Ureter (tissue), 1 donor: Measurements from ENCODE around the gene ASB11. TPM values are rescaled to one million over a fixed set of nuclear protein-coding genes. Genes with fewer than 3 reads are reported as not detected.
"Not testable (repeated sequence)": the region's sequence is repeated elsewhere in the genome, so short reads cannot be mapped to it uniquely, and the experiment has no call there.

Experiments
- DNase-seq: peaks from one replicate; pipeline ENCODE4 v3.0.0-alpha.2; 2020; ENCODE audit warnings: low spot score
- total RNA-seq: library from RNA; stranded (reverse); gene quantifications from one replicate; pipeline ENCODE4 v1.2.4, GENCODE V29; 2023
- donor health status: DM: yes; HTN: yes; CAD: no.

Gene ASB11
- total RNA-seq, 1 donor from 2014 or later = not detected

DNA sequence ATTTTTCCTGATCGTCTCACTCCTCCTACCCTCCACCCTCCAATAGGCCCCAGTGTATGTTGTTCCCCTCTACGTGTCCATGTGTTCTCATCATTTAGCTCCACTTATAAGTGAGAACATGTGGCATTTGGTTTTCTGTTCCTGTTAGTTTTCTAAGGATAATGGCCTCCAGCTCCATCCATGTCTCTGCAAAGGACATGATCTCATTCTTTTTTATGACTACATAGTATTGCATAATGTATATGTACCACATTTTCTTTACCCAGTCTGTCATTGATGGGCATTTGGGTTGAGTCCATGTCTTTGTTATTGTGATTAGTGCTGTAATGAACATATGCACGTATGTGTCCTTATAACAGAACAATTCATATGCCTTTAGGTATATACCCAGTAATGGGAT, 9.5 kb downstream of the ASB11 start:
- not testable (repeated sequence) for DNase-seq

DNA sequence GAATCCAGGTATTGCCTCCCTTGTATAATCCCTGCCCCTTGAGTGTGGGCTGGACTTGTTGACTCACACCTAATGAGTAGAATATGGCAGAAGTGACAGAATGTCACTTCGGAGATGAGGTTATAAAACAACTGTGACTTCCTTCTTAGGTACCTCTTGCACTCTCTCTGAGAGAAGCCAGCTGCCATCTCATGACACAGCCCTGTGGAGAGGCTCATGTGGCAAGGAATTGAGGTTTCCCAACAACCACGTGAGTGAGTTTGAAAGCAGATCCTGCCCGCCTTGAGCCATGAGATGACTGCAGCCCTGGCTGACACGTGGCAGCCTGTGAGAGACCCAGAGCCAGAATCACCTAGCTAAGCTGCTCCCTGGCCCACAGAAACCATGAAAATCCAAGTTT, 13.5 kb downstream of the ASB11 start:
- peak; percentile 46 for DNase-seq

DNA sequence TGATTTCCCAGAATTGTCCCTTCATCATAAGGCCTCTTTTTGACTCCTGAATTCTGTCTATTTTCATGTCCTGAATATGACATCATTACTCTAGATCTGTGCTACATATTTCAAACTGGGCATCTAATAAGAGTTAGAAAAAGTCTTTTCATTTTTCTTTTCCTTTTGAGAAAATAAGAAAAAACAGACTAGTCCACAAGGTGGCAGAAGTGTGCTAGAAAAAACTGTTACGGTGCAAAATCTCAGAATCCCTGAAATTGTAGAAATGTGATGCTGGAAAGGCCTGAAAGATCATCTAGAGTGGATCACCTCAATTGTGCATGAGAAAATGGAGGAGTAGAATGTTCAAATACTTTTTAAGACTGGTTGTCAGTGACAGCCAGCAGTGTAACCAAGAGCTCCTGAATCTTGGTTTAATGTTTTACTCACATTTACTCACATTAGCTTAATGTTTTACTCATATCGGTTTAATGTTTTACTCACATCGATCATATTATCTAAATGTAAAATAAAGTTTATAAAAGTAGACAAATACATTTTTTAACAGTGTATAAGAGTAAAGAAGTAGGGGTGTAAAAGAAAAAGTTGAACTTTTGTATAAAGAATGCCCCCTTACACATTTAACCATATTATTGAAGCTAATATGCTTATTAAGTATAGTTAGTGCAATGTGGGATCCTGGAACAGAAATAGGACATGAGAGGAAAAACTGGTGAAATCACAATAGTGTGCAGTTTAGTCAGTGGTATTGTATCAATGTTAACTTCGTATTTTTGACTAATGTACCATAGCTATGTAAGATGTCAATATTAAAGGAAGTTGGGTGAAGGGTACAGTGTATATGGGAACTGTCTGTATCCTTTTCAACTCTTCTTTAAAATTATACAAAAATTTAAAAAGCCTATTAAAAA, 15.2 kb downstream of the ASB11 start:
- DNase-seq = no peak

- DNase-seq = no peak
Measured at GRCh38 chrX:15298780-15299179, 16.7 kb downstream of the ASB11 start.

- no peak for DNase-seq
Measured at GRCh38 chrX:15298201-15298600, 17.2 kb downstream of the ASB11 start.

DNA sequence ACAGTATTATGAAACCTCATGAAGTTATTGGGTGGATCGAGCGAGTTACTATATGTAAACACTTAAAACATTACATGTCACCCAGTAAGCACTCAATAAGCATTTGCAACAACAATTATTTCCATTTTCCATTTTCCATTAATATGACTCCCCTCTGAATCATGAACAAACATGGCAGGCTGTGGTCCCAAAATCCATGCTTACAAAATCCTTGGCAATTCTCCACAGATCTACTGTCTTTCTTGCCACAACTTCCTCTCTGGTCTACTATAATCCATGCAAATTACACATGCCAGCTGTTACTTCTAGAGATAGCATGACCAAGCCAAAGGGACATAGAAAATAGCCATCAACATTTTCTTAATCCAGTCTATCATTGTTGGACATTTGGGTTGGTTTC, 22.0 kb downstream of the ASB11 start:
- no peak for DNase-seq

DNA sequence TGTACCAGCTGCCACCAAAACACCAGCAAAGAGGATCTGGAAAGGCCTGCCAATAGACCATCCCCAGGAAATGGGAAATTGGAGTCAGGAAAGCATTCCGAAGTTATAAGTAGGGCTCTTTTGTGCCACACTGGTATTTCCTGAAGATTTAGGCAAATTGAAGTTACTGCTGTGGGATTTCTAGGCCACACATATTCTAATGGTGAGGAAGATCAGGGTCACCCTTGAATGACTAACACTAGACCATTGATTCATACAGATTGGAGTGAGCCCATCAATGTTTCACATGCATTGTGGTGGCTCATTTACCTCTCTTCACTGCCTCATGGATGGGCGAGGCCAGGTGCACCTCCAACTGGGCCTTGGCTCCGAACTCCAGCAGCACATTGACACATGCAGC, 22.6 kb downstream of the ASB11 start:
- DNase-seq = no peak

GRCh38 chrX:15277604-15278003, 37.8 kb downstream of the ASB11 start:
- no peak for DNase-seq

DNA sequence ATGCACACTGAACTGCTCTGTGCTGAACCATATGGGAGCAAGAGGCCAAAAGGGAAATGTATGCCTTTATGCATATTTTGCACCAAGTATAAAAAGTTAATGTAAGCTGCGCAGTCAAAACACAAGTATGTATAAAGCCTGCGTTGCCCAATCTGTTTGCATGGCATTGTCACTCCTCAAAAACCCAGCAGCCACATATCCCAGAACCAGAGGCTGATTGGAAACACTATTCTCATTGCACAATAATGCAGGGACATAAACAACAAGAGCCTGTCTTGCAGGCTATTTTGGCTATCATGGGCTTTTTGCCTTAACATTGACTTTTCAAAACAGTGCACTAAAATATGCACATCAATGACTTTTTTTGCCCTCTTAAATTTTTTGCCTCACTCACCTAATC, 40.5 kb downstream of the ASB11 start:
- no peak for DNase-seq

DNA sequence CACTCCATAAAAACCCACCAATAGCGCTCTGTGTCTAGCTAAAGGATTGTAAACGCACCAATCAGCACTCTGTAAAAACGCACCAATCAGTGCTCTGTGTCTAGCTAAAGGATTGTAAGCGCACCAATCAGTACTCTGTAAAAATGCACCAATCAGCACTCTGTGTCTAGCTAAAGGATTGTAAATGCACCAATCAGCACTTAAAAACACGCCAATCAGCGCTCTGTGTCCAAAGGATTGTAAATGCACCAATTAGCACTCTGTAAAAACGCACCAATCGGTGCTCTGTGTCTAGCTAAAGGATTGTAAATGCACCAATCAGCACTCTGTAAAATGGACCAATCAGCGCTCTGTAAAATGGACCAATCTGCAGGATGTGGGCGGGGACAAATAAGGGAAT, 42.2 kb downstream of the ASB11 start:
- DNase-seq = not testable (repeated sequence)

GRCh38 chrX:15271757-15272156, 43.7 kb downstream of the ASB11 start:
- no peak for DNase-seq

DNA sequence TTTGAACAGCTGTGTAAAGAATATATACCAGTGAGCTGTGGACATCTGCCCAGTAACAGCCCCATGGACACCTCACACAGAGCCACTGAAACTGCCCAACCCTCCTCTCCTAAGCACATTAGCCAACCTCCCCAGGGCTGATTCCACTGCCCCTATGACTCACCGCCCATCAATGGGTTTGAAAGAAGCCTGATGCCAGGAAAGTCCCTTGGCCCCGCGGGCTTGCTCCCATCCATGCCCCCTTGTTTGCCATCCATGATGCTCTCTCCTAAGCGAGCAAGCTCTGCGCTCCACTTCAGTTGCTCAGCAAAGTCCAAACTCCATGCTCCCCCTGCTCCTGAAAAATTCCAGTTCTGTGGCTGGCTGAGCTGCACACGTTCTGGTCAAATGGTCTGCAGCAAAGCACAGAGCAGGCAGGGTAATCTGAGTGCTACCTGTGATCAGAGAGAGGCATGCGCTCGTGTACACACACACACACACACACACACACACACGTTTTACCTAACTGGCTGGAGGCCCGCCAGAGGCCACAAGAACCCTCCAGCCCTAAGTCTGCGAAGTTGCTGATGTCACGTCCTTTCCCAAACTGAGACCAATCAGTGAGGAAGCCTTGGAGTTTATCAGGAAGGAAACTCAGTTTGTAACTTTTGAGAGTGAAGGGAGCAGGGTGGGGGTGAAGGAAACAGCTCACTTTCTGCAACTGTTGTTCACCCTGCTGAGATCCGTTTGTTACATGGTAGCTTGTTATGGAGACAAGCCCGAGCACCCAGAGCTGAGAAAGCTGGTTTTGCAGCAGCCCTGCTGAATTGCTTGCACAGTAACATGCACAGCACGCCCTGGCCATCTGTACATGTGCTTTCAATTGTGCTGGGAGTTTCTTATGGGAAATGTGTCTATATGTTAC, 45.6 kb downstream of the ASB11 start, which contains the start of gene ASB9:
ASB9 (minus strand) TSS at position 466 of the 904 bp plus-strand sequence; CDS start at position 257, 209 bp downstream.
- DNase-seq = peak; percentile 45

- no peak for DNase-seq
Measured at GRCh38 chrX:15269120-15269519, 46.3 kb downstream of the ASB11 start.

DNA sequence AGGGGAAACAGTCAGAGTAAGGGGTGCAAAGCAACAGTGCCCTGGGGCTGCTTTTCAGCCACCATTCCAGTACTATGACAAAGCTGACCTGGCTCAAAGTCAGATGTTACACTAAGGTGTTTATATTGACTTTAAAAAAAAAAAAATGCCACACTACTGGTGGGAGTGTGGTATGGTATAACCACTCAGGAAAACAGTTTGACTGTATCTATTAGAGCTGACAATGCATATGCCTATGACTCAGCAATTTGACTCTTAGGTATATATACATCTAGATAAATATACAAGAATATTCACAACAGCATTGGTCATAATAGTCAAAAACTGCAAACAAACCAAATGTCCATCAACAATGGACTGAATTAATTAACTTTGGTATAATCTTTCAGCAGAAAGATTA, 60.6 kb downstream of the ASB11 start:
- DNase-seq = no peak

GRCh38 chrX:15245896-15246295, 69.5 kb downstream of the ASB11 start:
- DNase-seq = no peak

DNA sequence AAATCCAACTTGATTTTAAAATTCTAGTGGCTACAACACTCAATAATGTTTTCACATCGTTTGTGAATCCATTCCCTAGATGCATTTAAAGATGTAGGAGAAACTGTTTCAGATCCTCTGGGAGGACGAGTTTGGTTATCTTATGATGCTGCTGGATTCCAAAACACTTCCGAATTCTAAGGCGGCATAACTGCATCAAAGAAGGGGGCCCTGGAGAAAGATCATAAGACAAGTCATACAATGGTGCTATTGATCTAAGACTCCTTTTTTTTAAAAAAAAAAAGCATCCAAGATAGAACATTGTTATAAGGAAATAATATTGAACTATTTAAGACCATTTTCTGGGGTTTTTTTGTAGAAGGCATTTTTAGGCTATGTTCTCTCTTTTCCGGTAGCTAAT, 71.0 kb downstream of the ASB11 start:
- DNase-seq = no peak

- DNase-seq = no peak
Measured at GRCh38 chrX:15242899-15243555, 72.4 kb downstream of the ASB11 start.

DNA sequence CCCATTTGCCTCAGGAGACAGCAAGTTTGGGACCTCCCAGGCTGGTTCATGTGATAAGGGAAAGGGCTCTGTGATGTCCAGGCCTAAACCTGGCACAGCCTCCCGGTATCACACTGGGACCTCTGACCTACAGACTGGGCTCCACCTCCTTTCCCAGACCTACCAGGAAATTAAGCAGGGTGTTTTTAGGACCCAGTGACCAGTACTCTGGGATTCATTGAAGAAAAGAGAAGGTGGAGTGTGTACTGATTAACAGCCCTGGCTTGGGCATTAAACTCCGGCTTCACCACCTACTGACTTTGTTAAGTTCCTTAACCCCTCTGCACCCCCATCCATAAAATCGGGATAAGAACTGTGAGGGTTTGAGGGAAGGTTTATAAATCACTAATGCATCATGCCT, 74.1 kb downstream of the ASB11 start:
- DNase-seq = no peak

GRCh38 chrX:15240414-15240813, 75.0 kb downstream of the ASB11 start:
- DNase-seq = no peak

DNA sequence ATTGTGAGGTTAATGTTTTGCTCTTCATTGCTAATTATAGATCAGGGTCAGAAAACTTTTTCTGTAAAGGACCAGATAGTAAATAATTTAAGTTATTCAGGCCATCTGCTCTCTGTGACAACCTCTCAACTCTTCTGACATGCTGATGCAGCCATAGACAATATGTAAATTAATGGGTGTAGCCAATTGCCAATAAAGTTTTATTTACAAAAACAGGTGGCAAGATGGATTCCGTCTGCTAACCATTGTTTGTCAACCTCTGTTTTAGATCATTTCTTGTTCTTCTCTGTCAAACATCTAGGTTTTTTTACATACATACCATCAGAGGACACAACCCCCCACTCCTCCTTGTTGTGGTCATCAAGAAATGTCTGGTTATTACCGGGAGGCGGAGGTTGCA, 79.3 kb downstream of the ASB11 start:
- no peak for DNase-seq

- DNase-seq = no peak
Measured at GRCh38 chrX:15235001-15235400, 80.4 kb downstream of the ASB11 start.

- no peak for DNase-seq
Measured at GRCh38 chrX:15233416-15234015, 81.9 kb downstream of the ASB11 start.
